Naive thymus-derived CD8-positive, alpha-beta T cell (primary cell): ENCODE measurements around the gene PCDHGA8. TPM values are rescaled to one million over a fixed set of nuclear protein-coding genes. Genes with fewer than 3 reads are reported as not detected.

Source experiments
- polyA plus RNA-seq, 3 donors: library from polyadenylated mRNA; unstranded; fragments of 300-500 nt; fragmentation: Illumina TruSeq; gene quantifications; one replicate each; pipeline ENCODE4 v1.2.3, GENCODE V29; 2021
- total RNA-seq, 8 experiments: library from RNA in 2 of 8; stranded (reverse) in 2 of 8; gene quantifications; one replicate each; pipeline ENCODE4 v1.2.3 and lab custom pipeline; 2021 to 2026

PCDHGA8 gene
- total and polyA plus RNA-seq, 5 experiments from 2014 or later, result 0.16 to 0.22 TPM; not detected in 3

Other genes starting within 250 kb of the PCDHGA8 start
Only the 30 nearest of the 37 such genes appear.
- not detected for gene PCDHB9, start 205.5 kb upstream of the PCDHGA8 start, total RNA-seq
- gene PCDHB9, start 205.5 kb upstream of the PCDHGA8 start, polyA plus RNA-seq, result not detected
- gene PCDHB10, start 200.3 kb upstream of the PCDHGA8 start, total RNA-seq, result not detected
- gene PCDHB10, start 200.3 kb upstream of the PCDHGA8 start, polyA plus RNA-seq, result not detected
- gene PCDHB11, start 193.0 kb upstream of the PCDHGA8 start, total RNA-seq, result not detected
- not detected for gene PCDHB11, start 193.0 kb upstream of the PCDHGA8 start, polyA plus RNA-seq
- gene PCDHB12, start 183.9 kb upstream of the PCDHGA8 start, total RNA-seq, result not detected
- not detected for gene PCDHB12, start 183.9 kb upstream of the PCDHGA8 start, polyA plus RNA-seq
- gene PCDHB13, start 178.7 kb upstream of the PCDHGA8 start, total RNA-seq, result not detected
- not detected for gene PCDHB13, start 178.7 kb upstream of the PCDHGA8 start, polyA plus RNA-seq
- not detected for gene PCDHB14, start 169.3 kb upstream of the PCDHGA8 start, total RNA-seq
- not detected for gene PCDHB14, start 169.3 kb upstream of the PCDHGA8 start, polyA plus RNA-seq
- gene PCDHB15, start 147.2 kb upstream of the PCDHGA8 start, total RNA-seq, result not detected
- gene PCDHB15, start 147.2 kb upstream of the PCDHGA8 start, polyA plus RNA-seq, result not detected
- gene SLC25A2, start 88.6 kb upstream of the PCDHGA8 start, total RNA-seq, result 1 to 10 TPM; 2.1 to 2.5 TPM
- gene SLC25A2, start 88.6 kb upstream of the PCDHGA8 start, polyA plus RNA-seq, result not detected
- 100 to 1,000 TPM; 139 to 141 TPM for gene TAF7, start 71.8 kb upstream of the PCDHGA8 start, total RNA-seq
- 100 to 1,000 TPM; 206 to 230 (median 230) TPM for gene TAF7, start 71.8 kb upstream of the PCDHGA8 start, polyA plus RNA-seq
- gene PCDHGA1, start 62.1 kb upstream of the PCDHGA8 start, total RNA-seq, result under 1 TPM; 0.38 to 0.52 TPM
- gene PCDHGA1, start 62.1 kb upstream of the PCDHGA8 start, polyA plus RNA-seq, result not detected
- under 1 TPM; 0.16 to 0.18 TPM for gene PCDHGA2, start 53.9 kb upstream of the PCDHGA8 start, total RNA-seq
- gene PCDHGA2, start 53.9 kb upstream of the PCDHGA8 start, polyA plus RNA-seq, result not detected
- gene PCDHGA3, start 48.8 kb upstream of the PCDHGA8 start, total RNA-seq, result not detected
- under 1 TPM in 1 of 3 donors, not detected in 2; 0.06 TPM for gene PCDHGA3, start 48.8 kb upstream of the PCDHGA8 start, polyA plus RNA-seq
- under 1 TPM in 1 of 2 experiments, not detected in 1; 0.19 TPM for gene PCDHGB1, start 42.5 kb upstream of the PCDHGA8 start, total RNA-seq
- not detected for gene PCDHGB1, start 42.5 kb upstream of the PCDHGA8 start, polyA plus RNA-seq
- gene PCDHGA4, start 37.6 kb upstream of the PCDHGA8 start, total RNA-seq, result under 1 TPM; 0.11 to 0.34 TPM
- gene PCDHGA4, start 37.6 kb upstream of the PCDHGA8 start, polyA plus RNA-seq, result not detected
- gene PCDHGB2, start 32.6 kb upstream of the PCDHGA8 start, total RNA-seq, result under 1 TPM; 0.47 to 0.81 TPM
- under 1 TPM in 1 of 3 donors, not detected in 2; 0.06 TPM for gene PCDHGB2, start 32.6 kb upstream of the PCDHGA8 start, polyA plus RNA-seq
- under 1 TPM; 0.13 to 0.30 TPM for gene PCDHGA5, start 28.5 kb upstream of the PCDHGA8 start, total RNA-seq
- gene PCDHGA5, start 28.5 kb upstream of the PCDHGA8 start, polyA plus RNA-seq, result not detected
- gene PCDHGB3, start 22.4 kb upstream of the PCDHGA8 start, total RNA-seq, result under 1 TPM; 0.55 to 0.71 TPM
- under 1 TPM in 2 of 3 donors, not detected in 1; 0.10 to 0.22 TPM for gene PCDHGB3, start 22.4 kb upstream of the PCDHGA8 start, polyA plus RNA-seq
- gene PCDHGA6, start 18.7 kb upstream of the PCDHGA8 start, total RNA-seq, result under 1 TPM; 0.60 to 0.68 TPM
- gene PCDHGA6, start 18.7 kb upstream of the PCDHGA8 start, polyA plus RNA-seq, result under 1 TPM in 1 of 3 donors, not detected in 2; 0.05 TPM
- gene PCDHGA7, start 9.9 kb upstream of the PCDHGA8 start, total RNA-seq, result under 1 TPM; 0.33 to 0.42 TPM
- not detected for gene PCDHGA7, start 9.9 kb upstream of the PCDHGA8 start, polyA plus RNA-seq
- under 1 TPM; 0.13 to 0.25 TPM for gene PCDHGB4, start 4.9 kb upstream of the PCDHGA8 start, total RNA-seq
- under 1 TPM in 1 of 3 donors, not detected in 2; 0.23 TPM for gene PCDHGB4, start 4.9 kb upstream of the PCDHGA8 start, polyA plus RNA-seq
- gene PCDHGB5, start 5.3 kb downstream of the PCDHGA8 start, total RNA-seq, result under 1 TPM; 0.33 to 0.47 TPM
- gene PCDHGB5, start 5.3 kb downstream of the PCDHGA8 start, polyA plus RNA-seq, result under 1 TPM; 0.24 to 0.42 (median 0.24) TPM
- under 1 TPM; 0.13 to 0.19 TPM for gene PCDHGA9, start 10.1 kb downstream of the PCDHGA8 start, total RNA-seq
- gene PCDHGA9, start 10.1 kb downstream of the PCDHGA8 start, polyA plus RNA-seq, result under 1 TPM in 1 of 3 donors, not detected in 2; 0.14 TPM
- gene PCDHGB6, start 15.4 kb downstream of the PCDHGA8 start, total RNA-seq, result under 1 TPM; 0.21 to 0.30 TPM
- under 1 TPM in 1 of 3 donors, not detected in 2; 0.13 TPM for gene PCDHGB6, start 15.4 kb downstream of the PCDHGA8 start, polyA plus RNA-seq
- gene PCDHGA10, start 20.4 kb downstream of the PCDHGA8 start, total RNA-seq, result under 1 TPM; 0.31 to 0.41 TPM
- gene PCDHGA10, start 20.4 kb downstream of the PCDHGA8 start, polyA plus RNA-seq, result not detected
- under 1 TPM; 0.16 to 0.25 TPM for gene PCDHGB7, start 25.0 kb downstream of the PCDHGA8 start, total RNA-seq
- not detected for gene PCDHGB7, start 25.0 kb downstream of the PCDHGA8 start, polyA plus RNA-seq
- under 1 TPM; 0.10 to 0.36 TPM for gene PCDHGA11, start 28.4 kb downstream of the PCDHGA8 start, total RNA-seq
- not detected for gene PCDHGA11, start 28.4 kb downstream of the PCDHGA8 start, polyA plus RNA-seq
- under 1 TPM in 1 of 2 experiments, not detected in 1; 0.22 TPM for gene PCDHGA12, start 37.9 kb downstream of the PCDHGA8 start, total RNA-seq
- gene PCDHGA12, start 37.9 kb downstream of the PCDHGA8 start, polyA plus RNA-seq, result under 1 TPM in 2 of 3 donors, not detected in 1; 0.06 to 0.07 TPM
- not detected for gene PCDHGC3, start 83.3 kb downstream of the PCDHGA8 start, total RNA-seq
- gene PCDHGC3, start 83.3 kb downstream of the PCDHGA8 start, polyA plus RNA-seq, result under 1 TPM in 2 of 3 donors, not detected in 1; 0.18 to 0.25 TPM
- not detected for gene PCDHGC4, start 92.4 kb downstream of the PCDHGA8 start, total RNA-seq
- gene PCDHGC4, start 92.4 kb downstream of the PCDHGA8 start, polyA plus RNA-seq, result not detected
- not detected for gene PCDHGC5, start 96.4 kb downstream of the PCDHGA8 start, total RNA-seq
- gene PCDHGC5, start 96.4 kb downstream of the PCDHGA8 start, polyA plus RNA-seq, result not detected